ENCODE data around the gene MROH7. TPM values are rescaled to one million over a fixed set of nuclear protein-coding genes. Genes with fewer than 3 reads are reported as not detected.

MROH7 gene
- total and polyA plus RNA-seq, 4 donors = 3.6 to 10.1 (median 6.5) TPM

DNA sequence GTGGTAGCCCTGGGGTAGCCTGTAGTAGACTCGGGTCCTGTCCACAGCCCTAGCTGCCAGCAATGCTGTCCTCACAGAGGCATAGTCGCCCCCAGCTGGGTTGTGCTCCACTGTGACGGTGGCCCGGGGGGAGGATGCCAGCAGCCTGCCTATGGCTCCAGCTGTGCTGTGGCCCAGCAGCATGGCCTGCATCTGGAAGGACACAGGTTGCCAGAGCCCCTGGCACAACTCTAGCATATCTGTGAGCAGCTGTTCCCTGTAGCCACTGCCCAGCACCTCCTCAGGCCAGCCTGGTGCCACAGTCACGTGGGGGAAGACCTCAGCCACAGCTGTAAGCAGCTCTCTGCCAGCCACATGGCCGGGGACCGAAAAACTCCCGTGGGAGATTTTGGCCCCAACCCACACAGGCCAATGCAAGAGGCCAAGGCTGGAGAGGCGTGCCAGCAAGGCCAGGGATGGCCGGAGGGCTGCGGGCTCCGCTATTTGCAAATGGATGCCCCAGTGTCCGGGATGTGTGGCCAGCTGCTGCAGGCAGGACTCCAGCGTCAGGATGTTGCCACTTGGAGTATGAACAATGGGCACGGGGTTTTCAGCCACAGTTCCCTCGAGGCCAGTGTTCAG, 32.2 kb upstream of the MROH7 start:
- Histone ChIP-seq H3K4me1 (ENCODE audit: control insufficient read depth, insufficient read depth, low read length) (peaks cover 29% of the 10 kb centered on the region), H3K9me3 (ENCODE audit: control insufficient read depth, insufficient read depth, low read length) (no peaks in the 10 kb centered on the region), H3K27ac (ENCODE audit: low read depth, low read length) (no peak overlapping the region), H3K4me3 (ENCODE audit: low read depth, low read length) (no peak overlapping the region), H3K27me3 (ENCODE audit: control insufficient read depth, insufficient read depth, low read length) (no peaks in the 10 kb centered on the region), H3K36me3 (ENCODE audit: control insufficient read depth, insufficient read depth, low read length) (peaks cover 41% of the 10 kb centered on the region)
- 67% methylated on average over 16 of the region's 16 CpGs for WGBS (ENCODE audit: insufficient coverage)
- DNase-seq (ENCODE audit: low read depth in 4 of 6, low spot score in 6 of 6) = no peak

GRCh38 chr1:54610048-54610447, 31.5 kb upstream of the MROH7 start:
- H3K4me3 ChIP-seq (ENCODE audit: low read depth, low read length) = no peak overlapping the region
- peaks cover 29% of the 10 kb centered on the region for H3K4me1 ChIP-seq (ENCODE audit: control insufficient read depth, insufficient read depth, low read length)
- no peaks in the 10 kb centered on the region for H3K9me3 ChIP-seq (ENCODE audit: control insufficient read depth, insufficient read depth, low read length)
- peaks cover 35% of the 10 kb centered on the region for H3K36me3 ChIP-seq (ENCODE audit: control insufficient read depth, insufficient read depth, low read length)
- H3K27me3 ChIP-seq (ENCODE audit: control insufficient read depth, insufficient read depth, low read length) = peaks cover 2% of the 10 kb centered on the region
- no peak overlapping the region for H3K27ac ChIP-seq (ENCODE audit: low read depth, low read length)
- WGBS (ENCODE audit: insufficient coverage) = 56% methylated on average over 3 of the region's 6 CpGs
- no peak for DNase-seq (ENCODE audit: low read depth in 4 of 6, low spot score in 6 of 6)

DNA sequence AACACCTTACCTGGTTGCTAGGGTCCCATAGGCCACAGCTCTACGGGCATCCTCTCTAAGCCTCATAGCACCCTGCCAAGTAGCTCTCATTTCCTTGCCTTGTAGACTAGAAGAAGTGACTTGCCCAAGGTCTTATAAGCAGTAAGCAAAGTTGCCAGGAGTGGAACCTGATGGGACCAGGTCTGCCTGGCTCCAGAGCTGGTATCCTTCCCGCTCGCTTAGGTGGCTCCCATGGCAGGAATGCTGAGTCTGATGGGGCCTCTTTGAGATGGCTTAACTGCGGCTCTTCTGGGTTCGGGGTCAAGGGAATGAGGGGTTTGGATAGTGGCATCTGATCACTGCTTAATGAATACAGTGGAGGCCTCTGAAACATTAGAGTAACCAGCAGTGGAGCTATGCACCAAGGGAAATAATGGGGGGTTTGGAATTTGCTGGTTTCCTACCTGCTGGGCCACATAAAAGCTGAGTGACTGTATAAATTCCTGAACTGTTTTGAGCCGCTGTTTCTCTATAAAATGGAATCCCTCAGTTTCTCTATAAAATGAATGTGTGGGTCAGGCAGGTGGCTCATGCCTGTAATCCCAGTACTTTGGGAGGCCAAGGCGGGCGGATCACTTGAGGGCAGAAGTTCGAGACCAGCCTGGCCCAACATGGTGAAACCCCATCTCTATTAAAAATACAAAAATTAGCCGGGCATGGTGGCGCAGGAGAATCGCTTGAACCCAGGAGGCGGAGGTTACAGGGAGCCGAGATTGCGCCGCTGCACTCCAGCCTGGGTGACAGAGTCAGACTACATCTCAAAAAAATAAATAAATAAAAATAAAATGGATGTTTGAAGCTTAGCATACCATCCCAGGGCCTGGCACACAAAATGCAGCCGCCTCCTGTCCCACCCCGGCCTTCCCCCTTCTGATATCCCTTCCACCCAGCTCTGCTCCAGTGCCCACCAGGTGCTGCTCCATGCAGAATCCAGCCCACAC, 30.7 kb upstream of the MROH7 start:
- no peak overlapping the region for H3K4me3 ChIP-seq (ENCODE audit: low read depth, low read length)
- WGBS (ENCODE audit: insufficient coverage) = 95% methylated on average over 6 of the region's 18 CpGs
- no peaks in the 10 kb centered on the region for H3K9me3 ChIP-seq (ENCODE audit: control insufficient read depth, insufficient read depth, low read length)
- H3K27me3 ChIP-seq (ENCODE audit: control insufficient read depth, insufficient read depth, low read length) = peaks cover 2% of the 10 kb centered on the region
- DNase-seq (ENCODE audit: low read depth in 4 of 6, low spot score in 6 of 6) = no peak
- peaks cover 34% of the 10 kb centered on the region for H3K36me3 ChIP-seq (ENCODE audit: control insufficient read depth, insufficient read depth, low read length)
- H3K27ac ChIP-seq (ENCODE audit: low read depth, low read length) = no peak overlapping the region
- peaks cover 29% of the 10 kb centered on the region for H3K4me1 ChIP-seq (ENCODE audit: control insufficient read depth, insufficient read depth, low read length)

GRCh38 chr1:54611621-54612020, 30.0 kb upstream of the MROH7 start:
- WGBS (ENCODE audit: insufficient coverage) = 76% methylated on average over 6 of the region's 8 CpGs
- no peak for DNase-seq (ENCODE audit: low read depth in 4 of 6, low spot score in 6 of 6)
- peaks cover 27% of the 10 kb centered on the region for H3K4me1 ChIP-seq (ENCODE audit: control insufficient read depth, insufficient read depth, low read length)
- no peak overlapping the region for H3K27ac ChIP-seq (ENCODE audit: low read depth, low read length)
- H3K9me3 ChIP-seq (ENCODE audit: control insufficient read depth, insufficient read depth, low read length) = no peaks in the 10 kb centered on the region
- peaks cover 31% of the 10 kb centered on the region for H3K36me3 ChIP-seq (ENCODE audit: control insufficient read depth, insufficient read depth, low read length)
- no peak overlapping the region for H3K4me3 ChIP-seq (ENCODE audit: low read depth, low read length)
- H3K27me3 ChIP-seq (ENCODE audit: control insufficient read depth, insufficient read depth, low read length) = peaks cover 2% of the 10 kb centered on the region

- WGBS (ENCODE audit: insufficient coverage) = 88% methylated on average over 1 of the region's 2 CpGs
- H3K27ac ChIP-seq (ENCODE audit: low read depth, low read length) = no peak overlapping the region
- no peaks in the 10 kb centered on the region for H3K9me3 ChIP-seq (ENCODE audit: control insufficient read depth, insufficient read depth, low read length)
- H3K36me3 ChIP-seq (ENCODE audit: control insufficient read depth, insufficient read depth, low read length) = peaks cover 10% of the 10 kb centered on the region
- H3K27me3 ChIP-seq (ENCODE audit: control insufficient read depth, insufficient read depth, low read length) = peaks cover 2% of the 10 kb centered on the region
- H3K4me1 ChIP-seq (ENCODE audit: control insufficient read depth, insufficient read depth, low read length) = peaks cover 8% of the 10 kb centered on the region
- no peak overlapping the region for H3K4me3 ChIP-seq (ENCODE audit: low read depth, low read length)
- no peak for DNase-seq (ENCODE audit: low read depth in 4 of 6, low spot score in 6 of 6)
These were observed 27.6 kb upstream of the MROH7 start for GRCh38 chr1:54614024-54614423.

DNA sequence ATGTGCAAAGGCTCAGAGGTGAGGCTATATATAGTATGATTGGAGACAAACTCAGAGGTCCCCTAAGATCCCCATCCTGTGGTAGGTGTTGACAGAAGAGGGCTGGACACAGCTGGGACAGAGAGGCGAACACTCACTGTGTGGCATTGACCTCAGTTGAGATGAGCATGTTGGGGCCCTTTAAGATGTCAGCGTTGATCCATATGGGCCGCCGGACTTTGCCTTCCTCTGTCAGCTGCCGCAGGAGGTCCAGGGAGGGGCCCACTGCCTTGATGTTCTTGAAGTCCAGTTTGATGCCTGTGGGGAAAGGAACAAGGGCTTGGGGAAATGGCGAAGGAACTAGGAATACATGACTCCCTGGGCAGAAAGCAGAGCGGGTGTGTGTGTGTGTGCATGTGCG, 27.0 kb upstream of the MROH7 start:
- Histone ChIP-seq H3K27me3 (ENCODE audit: control insufficient read depth, insufficient read depth, low read length) (peaks cover 2% of the 10 kb centered on the region), H3K36me3 (ENCODE audit: control insufficient read depth, insufficient read depth, low read length) (peaks cover 5% of the 10 kb centered on the region), H3K4me3 (ENCODE audit: low read depth, low read length) (no peak overlapping the region), H3K4me1 (ENCODE audit: control insufficient read depth, insufficient read depth, low read length) (peaks cover 3% of the 10 kb centered on the region), H3K9me3 (ENCODE audit: control insufficient read depth, insufficient read depth, low read length) (no peaks in the 10 kb centered on the region), H3K27ac (ENCODE audit: low read depth, low read length) (no peak overlapping the region)
- 67% methylated on average over 8 of the region's 8 CpGs for WGBS (ENCODE audit: insufficient coverage)
- no peak for DNase-seq (ENCODE audit: low read depth in 4 of 6, low spot score in 6 of 6)

DNA sequence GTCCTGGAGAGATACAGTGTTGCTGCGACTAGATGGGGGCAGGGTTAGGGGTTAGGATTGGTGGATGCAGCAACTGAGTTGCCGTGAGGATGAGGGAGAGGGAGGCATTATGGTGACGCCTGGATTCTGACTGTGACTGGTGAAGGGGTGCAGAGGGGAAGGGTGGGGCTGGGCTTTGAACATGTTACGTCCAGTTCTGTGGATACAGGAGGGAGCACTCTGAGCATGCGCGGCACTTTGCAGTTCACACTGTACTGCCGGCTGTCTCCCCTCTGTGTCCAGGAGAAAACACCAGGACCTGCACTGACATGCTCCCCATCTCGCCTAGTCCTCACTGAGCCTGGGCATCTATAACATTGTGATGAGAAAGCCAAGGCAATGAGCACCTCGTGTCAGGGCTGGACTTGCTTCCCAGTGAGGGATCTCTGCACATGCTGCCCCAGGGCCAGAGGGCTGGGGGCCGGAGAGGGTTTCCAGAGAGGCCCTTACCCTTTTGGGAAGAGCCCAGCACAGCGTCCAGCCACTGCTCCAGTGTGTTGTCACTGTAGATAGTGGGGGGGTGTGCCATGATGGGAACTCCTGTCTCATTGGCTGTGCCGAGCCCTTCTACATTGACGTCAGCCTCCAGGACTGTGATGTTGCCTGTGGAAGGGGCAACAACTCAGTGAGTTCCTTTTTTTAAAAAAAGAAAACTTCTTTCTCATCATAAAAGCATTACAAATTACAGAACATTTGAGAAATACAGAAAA, 25.9 kb upstream of the MROH7 start:
- H3K4me1 ChIP-seq (ENCODE audit: control insufficient read depth, insufficient read depth, low read length) = no peaks in the 10 kb centered on the region
- H3K4me3 ChIP-seq (ENCODE audit: low read depth, low read length) = no peak overlapping the region
- H3K9me3 ChIP-seq (ENCODE audit: control insufficient read depth, insufficient read depth, low read length) = no peaks in the 10 kb centered on the region
- DNase-seq (ENCODE audit: low read depth in 4 of 6, low spot score in 6 of 6) = no peak
- 68% methylated on average over 8 of the region's 13 CpGs for WGBS (ENCODE audit: insufficient coverage)
- H3K27me3 ChIP-seq (ENCODE audit: control insufficient read depth, insufficient read depth, low read length) = peaks cover 2% of the 10 kb centered on the region
- no peak overlapping the region for H3K27ac ChIP-seq (ENCODE audit: low read depth, low read length)
- peaks cover 3% of the 10 kb centered on the region for H3K36me3 ChIP-seq (ENCODE audit: control insufficient read depth, insufficient read depth, low read length)

DNA sequence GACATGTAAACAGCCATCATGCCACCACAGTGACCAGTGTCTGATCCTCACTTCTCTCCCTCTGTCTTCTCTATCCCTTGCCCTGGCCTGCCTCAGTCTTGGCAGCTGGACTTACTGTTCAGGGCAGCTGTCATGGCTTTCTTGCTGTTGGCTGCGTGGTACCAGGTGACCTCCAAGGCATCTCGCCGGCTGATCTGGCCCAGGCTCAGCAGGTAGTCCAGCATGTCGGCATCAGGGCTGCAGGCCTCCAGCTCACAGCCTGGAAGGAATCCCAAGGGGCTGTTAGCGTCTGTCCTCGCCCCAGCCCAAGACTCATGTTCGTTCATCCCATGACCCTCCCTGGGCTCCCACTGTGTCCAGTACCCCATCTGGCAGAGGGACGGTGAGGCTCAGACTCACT, 21.8 kb upstream of the MROH7 start:
- Histone ChIP-seq H3K4me3 (ENCODE audit: low read depth, low read length) (no peak overlapping the region), H3K27ac (ENCODE audit: low read depth, low read length) (no peak overlapping the region), H3K27me3 (ENCODE audit: control insufficient read depth, insufficient read depth, low read length) (peaks cover 2% of the 10 kb centered on the region), H3K36me3 (ENCODE audit: control insufficient read depth, insufficient read depth, low read length) (no peaks in the 10 kb centered on the region), H3K9me3 (ENCODE audit: control insufficient read depth, insufficient read depth, low read length) (no peaks in the 10 kb centered on the region), H3K4me1 (ENCODE audit: control insufficient read depth, insufficient read depth, low read length) (peaks cover 4% of the 10 kb centered on the region)
- DNase-seq (ENCODE audit: low read depth in 4 of 6, low spot score in 6 of 6) = no peak
- WGBS (ENCODE audit: insufficient coverage) = 52% methylated on average over 8 of the region's 8 CpGs

GRCh38 chr1:54623216-54624007, 18.2 kb upstream of the MROH7 start, which contains the start of gene FAM151A:
Gene FAM151A, minus strand, starts transcription at chr1:54623525. Its CDS starts 130 bp downstream, at chr1:54623395.
- WGBS (ENCODE audit: insufficient coverage) = 81% methylated on average over 15 of the region's 18 CpGs
- DNase-seq (ENCODE audit: low read depth in 4 of 6, low spot score in 6 of 6) = no peak
- no peaks in the 10 kb centered on the region for H3K9me3 ChIP-seq (ENCODE audit: control insufficient read depth, insufficient read depth, low read length)
- H3K27ac ChIP-seq (ENCODE audit: low read depth, low read length) = no peak within 1 kb of the TSS
- H3K27me3 ChIP-seq (ENCODE audit: control insufficient read depth, insufficient read depth, low read length) = no peaks in the 10 kb centered on the region
- peaks cover 17% of the 10 kb centered on the region for H3K4me1 ChIP-seq (ENCODE audit: control insufficient read depth, insufficient read depth, low read length)
- no peak within 1 kb of the TSS for H3K4me3 ChIP-seq (ENCODE audit: low read depth, low read length)
- no peaks in the 10 kb centered on the region for H3K36me3 ChIP-seq (ENCODE audit: control insufficient read depth, insufficient read depth, low read length)

Data from spinal cord (tissue), 10 donors.